Colon (tissue), 2 donors: ENCODE measurements around the gene DNAH8.
"Not testable (repeated sequence)": the region's sequence is repeated elsewhere in the genome, so short reads cannot be mapped to it uniquely, and the experiment has no call there.

Source experiments
- FAIRE-seq: peaks from 2 replicates; lab custom pipeline; 2012; peaks lifted over from hg19 to GRCh38; lab: Jason Lieb, UNC
- donor health status: control.
- donor health status: control.

DNAH8 gene

DNA sequence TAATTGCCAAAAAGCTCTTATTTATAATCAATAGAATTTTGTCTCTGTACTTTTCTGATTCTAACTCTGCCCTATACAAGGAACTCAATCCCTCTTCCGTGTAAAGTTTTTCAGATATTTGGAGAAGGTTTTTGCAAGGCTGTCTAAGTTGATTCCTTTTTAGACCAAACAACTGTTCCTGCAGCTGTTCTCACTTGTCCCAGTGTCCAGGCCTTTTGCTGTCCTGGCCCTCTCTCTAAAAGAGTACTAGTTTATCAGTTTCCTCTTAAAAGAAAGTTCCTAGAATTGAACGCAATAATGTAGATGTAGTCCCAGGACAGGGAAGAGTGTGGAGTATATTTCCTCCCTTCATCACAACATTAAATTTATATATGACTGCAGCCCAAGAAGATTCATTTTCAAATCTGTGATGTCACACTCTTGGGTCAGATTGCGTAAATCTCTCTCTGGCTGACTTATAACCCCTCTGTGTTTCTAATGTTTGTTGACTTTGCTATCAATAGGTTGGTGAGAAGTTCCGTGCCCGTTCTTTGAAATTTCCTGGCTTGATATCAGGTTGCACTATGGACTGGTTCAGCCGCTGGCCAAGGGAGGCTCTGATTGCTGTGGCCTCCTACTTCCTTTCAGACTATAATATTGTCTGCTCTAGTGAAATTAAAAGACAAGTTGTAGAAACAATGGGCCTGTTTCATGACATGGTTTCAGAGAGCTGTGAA, 194.1 kb downstream of the DNAH8 start:
- FAIRE-seq = no peak

DNA sequence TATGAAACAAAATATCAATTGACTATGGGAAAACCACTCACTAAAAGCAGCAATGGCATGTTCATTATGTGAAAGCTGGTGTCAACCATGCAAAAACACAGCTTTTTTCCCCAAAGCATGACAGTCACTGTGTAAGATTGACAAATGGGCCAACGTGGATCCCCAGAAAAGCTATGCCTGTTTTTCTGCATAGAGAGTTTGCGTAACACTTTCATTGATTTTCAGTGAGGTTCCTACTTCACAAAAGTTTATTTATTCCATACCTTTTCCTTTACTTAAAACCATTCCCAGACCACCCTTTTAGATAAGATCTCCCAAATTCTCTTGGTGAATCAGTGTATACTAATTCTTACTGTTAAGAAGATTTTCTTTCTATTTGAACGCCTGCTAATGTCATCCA, 195.1 kb downstream of the DNAH8 start:
- no peak for FAIRE-seq

DNA sequence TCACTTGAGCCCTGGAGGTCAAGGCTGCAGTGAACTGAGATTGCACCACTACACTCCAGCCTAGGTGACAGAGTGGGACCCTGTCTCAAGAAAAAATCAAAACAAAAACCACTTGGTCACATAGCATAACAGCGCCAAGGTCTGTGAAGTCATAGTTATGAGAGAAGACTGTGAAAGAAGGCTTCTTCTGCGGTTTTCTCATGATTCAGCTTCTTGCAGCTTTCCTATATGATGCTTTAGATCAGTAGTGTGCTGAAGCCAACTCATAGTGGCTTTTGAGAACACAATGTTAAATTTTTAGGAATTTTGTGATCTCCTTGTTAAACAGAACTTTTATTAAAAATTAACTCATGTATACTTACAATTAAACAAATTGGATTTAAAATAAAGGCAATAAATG, 197.3 kb downstream of the DNAH8 start:
- FAIRE-seq = no peak

DNA sequence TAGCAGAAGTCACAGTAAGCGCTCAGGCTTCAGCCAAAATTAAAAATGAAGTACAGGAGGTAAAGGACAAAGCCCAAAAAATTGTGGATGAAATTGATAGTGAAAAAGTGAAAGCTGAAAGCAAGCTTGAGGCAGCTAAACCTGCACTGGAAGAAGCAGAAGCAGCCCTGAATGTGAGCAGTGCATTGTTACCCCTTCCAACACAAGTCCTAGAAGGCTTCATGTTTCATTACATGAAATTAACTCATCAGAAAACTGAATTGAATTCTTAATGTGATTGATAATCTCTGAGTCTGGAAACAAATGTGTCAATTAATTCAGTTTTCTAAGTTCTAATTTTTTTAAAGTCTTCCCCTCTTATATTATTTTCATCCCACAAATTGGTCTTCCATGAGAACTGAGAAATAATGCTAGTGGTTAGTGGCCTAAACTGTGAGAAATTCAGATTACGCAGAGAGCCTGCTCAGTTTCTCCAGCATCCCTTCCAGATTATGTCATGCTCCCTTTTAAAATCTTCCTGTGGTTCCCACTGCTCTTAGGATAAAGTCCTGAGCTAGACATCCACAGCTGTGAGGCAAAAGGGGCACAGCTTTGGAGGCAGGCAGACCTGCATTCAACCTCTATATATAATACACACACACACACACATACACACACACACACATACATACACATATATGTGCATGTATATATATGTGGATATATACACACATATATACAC, 200.3 kb downstream of the DNAH8 start:
- FAIRE-seq = no peak

DNA sequence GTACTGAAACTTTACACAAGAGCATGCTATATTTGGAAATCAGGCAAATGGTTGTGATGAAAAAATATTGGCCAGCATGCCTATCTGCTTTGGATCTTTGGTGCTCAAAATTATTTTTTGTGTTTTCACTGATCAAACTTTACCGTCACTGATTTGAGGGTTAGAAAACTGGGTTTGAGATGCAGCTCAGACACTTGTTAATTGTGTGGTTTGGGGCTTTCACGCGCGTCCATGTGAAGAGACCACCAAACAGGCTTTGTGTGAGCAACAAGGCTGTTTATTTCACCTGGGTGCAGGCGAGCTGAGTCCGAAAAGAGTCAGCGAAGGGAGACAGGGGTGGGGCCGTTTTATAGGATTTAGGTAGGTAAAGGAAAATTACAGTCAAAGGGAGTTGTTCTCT, 206.4 kb downstream of the DNAH8 start:
- FAIRE-seq = not testable (repeated sequence)

DNA sequence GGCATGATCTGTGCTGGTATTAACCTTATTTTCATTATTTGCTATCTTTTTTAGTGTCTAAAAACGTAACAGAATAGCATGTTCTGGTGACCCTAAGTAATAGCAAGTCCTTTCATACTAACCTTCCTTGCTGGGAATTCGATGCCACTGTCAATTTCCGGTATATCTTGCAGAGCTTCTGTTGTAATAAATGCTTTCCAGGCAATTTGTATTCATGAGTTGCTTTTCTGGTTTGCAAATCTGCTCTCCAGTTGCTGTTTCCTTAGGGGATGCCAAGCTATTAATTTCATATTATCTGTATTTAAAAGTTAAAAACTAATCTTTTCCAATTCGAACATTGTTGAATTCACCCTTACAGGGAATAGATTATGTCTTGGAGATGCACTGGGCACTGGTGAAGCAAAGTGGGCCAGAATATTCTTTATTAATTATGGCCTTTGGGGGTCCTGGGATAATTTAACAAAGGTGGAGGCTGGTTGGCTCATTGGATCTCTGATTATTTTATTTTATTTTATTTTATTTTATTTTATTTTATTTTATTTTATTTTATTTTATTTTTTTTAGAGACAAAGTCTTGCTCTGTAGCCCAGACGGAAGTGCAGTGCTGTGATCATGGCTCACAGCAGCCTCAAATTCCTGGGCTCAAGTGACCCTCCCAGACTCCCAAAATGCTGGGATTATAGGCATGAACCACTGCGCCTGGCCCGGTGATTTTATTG, 209.8 kb downstream of the DNAH8 start:
- no peak for FAIRE-seq

DNA sequence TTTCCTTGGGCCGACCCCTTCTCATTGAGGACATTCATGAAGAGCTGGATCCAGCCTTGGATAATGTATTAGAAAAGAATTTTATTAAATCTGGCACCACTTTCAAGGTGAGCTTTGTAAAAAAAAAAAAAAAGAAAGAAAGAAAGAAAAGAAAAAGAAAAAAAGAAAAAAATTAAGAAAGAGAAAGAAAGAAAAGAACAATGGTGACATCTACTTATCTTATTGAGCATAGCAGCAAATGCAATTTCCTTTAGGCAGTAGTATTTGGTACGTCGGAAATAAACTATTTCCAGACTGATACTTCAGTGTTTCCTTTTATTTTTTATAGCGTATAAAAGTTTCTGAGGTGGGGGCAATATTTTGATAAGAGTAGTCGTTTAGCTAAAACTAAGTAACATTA, 214.4 kb downstream of the DNAH8 start:
- no peak for FAIRE-seq

DNA sequence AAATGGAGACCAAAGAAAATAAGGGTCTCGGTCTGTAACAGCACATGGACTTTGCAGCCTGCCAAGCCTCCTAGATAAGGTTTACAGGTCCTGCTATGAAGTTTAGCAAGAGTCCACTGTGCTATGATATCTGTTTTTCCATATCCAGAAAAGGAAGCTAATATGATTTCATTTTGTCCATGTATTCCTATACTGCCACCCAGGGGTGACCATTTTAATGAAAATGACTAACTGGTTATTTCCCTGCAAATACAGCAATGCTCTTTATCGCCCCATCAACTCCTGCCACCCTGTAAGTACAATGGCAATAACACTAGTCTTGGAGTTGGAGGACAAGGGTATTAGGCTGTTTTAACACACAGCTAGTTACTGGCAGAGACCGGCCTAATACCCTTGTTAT, 218.3 kb downstream of the DNAH8 start:
- no peak for FAIRE-seq

DNA sequence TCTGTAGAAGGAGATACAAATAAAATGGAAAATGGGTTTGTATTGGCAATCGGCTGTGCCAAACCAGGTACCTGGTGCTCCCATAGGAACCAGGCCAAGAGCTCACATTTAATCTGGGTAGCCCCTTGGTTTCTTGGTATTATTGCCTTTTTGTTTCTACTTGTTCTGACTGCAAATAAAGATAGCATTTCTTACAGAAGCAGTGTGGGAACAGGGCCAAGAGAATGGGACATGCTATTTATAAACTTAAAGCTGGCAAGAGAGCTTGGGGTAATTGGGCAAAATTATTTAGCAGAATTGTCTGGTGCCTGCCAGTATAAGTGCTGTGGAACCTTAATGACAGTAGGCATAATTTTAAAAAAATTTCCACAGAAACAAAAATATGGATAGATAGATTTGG, 219.9 kb downstream of the DNAH8 start:
- no peak for FAIRE-seq

DNA sequence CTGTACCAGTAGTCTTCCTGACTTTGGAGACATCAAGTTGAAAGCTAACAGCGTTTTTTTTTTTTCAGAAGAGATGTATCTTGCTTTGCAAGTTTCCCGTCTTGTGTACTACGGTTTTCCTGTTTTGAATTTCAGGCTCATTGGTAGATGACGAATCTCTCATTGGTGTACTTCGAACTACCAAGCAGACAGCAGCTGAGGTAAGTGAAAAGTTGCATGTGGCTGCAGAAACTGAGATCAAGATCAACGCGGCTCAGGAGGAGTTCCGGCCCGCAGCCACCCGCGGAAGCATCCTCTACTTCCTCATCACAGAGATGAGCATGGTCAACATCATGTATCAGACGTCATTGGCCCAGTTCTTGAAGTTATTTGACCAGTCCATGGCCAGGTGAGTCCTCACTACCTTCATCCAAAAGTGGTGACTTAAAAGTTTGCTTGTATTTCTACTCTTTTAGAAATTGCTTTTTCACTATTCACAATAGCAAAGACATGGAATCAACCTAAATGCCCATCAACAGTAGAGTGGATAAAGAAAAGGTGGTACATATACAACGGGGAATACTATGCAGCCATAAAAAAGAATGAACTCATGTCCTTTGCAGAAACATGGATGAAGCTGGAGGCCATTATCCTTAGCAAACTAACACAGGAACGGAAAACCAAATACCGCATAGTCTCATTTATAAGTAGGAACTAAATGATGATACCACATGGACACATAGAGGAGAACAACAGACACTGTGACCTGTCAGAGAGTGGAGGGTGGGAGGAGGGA, 222.9 kb downstream of the DNAH8 start:
- no peak for FAIRE-seq

DNA sequence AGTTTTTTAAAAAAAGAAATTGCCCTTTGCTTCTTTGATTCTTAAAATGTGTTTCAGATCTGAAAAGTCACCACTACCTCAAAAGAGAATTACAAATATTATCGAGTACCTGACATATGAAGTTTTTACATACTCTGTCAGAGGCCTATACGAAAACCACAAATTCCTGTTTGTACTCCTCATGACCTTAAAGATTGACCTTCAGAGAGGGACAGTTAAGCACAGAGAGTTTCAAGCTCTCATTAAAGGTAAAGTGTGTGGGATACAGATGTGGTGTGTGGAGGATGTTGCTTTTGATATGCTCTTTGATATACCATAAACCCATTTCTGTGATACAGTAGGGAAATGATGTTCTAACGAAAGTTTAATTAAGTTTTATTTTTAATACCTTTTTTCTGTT, 223.6 kb downstream of the DNAH8 start:
- no peak for FAIRE-seq

DNA sequence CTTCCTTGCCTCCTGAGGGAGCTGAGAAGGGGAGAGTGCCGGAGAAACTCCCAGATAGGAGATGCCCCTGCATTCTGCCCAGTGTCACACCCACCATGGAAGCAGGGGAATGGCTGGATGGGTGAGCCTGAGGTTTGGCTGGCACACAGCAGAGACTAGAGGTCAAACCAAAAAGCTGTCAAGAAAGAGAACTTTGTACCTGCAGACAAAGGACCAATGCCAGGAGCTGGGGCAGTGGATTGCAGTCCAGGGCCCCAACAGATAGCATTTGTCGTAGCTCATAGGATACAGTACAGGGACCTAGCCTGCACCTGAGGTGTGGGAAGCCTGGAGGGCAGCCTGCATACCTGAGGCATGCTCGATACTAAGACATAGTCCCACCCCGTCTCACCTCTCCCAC, 227.3 kb downstream of the DNAH8 start:
- FAIRE-seq = no peak

DNA sequence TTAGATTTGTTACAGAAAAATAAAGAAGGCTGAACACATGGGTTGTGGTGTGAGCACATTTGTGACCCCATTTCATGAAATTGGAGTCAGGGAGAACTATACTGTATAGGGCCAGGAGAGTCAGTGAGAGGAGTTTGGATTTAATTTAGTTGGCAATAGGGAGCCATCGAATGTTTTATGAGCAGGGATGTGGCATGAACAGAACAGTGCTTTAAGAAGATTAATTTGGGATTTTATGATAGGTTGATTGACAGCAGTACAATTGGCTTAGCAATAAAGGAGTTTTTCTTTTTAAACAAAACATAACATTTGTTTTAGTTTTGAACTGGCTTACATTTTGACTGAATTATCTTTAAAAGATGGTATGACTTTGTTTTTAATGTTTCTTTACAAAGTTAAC, 227.9 kb downstream of the DNAH8 start:
- no peak for FAIRE-seq

DNA sequence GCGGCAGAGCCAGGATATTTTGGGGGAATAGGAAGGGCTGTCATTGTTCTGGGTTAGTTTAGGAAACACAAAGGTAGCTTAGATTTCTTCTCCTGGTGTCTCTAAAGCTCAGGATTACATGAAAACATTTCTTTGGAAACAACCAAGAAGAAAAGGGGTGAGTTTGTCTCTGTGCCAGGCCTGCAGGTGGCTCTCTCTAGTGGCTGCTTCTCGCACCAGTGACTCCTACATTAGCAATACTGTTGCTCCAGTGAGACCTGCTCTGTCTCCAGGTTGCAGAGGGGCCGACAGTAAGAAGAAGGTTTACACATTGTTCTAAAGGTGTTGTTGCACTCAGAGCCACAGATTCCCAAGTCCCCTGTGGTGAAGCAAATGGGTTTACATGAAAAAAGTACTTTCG, 228.9 kb downstream of the DNAH8 start:
- no peak for FAIRE-seq

DNA sequence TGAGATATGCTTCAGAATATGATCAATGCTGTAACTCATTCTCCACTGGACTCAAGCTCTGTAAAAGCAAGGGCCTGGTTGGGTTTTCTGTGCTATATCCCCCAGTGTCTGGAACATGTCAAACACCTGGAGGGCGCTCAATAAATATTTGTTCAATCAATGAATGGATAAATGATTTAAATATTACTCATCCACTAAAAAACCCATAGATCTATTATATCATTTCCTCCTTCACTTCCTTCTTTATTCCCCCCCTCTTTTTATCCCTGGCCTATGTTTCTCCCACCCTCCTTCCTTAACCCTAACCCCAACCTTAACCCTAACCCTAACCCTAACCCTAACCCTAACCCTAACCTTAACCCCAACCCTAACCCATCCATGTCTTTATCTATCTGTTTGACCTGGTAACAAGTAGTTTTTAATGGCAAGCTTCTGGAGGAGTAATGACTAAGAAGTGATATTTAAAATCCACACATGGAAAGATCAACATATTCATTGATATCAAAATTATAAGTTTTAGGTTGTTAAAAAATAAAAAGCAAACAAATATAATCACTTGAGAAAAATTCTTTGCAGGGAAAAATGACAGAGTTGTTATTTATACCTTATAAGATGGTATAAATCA, 229.7 kb downstream of the DNAH8 start:
- no peak for FAIRE-seq

DNA sequence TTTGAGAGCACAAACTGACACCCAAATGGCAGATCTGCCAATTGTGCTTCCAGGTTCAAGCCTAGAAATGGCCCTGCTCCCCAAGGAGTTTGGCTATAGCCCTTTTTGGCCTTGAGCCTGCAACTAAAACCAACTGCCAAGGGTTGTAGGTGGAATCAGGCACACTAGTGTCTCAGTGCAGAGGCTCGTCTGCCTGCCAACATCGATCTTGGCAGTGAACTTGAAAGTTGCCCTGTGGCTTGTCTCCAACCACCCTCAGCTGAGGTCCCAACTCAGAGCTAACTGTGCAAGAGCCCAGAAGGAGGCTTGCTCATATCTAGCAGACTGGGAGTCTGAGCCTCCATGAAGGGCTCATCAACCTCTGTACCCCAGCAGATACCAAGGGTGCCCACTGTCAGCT, 240.8 kb downstream of the DNAH8 start:
- FAIRE-seq = no peak

DNA sequence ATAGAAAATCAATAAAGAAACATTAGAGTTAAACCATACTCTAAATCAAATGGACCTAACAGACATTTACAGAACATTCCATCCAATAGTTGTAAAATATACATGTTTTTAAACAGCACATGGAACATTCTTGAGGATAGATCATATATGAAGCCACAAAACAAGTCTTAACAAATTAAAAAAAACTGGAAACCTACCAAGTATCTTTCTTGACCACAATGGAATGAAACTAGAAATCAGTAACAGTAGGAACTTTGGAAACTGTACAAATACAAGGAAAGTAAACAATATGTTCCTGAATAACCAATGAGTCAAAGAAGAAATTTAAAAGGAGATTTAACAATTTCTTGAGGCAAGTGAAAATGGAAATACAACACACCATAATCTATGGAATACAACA, 242.3 kb downstream of the DNAH8 start:
- FAIRE-seq = no peak

DNA sequence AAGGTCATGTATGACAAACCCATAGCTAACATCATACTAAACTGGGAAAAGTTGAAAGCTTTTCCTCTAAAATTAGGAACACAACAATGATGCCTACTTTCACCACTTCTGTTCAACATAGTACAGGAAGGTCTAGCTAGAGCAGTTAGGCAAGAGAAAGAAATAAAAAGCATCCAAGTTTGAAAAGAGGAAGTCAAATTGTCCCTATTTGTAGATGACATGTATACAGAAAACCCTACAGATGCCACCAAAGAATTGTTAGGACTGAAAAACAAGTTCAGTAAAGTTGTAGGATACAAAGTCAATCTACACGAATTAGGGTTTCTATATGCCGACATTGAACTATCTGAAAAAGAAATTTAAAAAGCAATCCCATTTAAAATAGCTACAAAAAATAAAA, 244.0 kb downstream of the DNAH8 start:
- no peak for FAIRE-seq

DNA sequence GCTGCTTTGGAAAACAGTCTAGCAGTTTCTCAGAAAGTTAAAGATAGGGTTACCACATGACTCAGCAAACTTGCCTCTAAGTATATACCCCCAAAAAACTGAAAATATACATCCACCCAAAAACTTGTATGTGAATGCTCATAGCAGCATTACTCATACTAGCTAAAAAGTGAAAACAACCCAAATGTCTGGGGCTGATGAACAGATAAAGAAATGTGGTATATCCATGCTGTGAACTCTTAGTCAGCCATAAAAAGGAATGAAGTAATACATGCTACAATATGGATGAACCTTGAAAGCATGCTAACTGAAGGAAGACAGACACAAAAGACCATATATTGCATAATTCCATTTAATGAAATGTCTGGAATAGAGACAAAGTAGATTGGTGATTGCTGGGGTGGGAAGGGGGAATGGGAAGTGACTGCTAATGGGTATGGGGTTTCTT, 253.6 kb downstream of the DNAH8 start:
- no peak for FAIRE-seq

DNA sequence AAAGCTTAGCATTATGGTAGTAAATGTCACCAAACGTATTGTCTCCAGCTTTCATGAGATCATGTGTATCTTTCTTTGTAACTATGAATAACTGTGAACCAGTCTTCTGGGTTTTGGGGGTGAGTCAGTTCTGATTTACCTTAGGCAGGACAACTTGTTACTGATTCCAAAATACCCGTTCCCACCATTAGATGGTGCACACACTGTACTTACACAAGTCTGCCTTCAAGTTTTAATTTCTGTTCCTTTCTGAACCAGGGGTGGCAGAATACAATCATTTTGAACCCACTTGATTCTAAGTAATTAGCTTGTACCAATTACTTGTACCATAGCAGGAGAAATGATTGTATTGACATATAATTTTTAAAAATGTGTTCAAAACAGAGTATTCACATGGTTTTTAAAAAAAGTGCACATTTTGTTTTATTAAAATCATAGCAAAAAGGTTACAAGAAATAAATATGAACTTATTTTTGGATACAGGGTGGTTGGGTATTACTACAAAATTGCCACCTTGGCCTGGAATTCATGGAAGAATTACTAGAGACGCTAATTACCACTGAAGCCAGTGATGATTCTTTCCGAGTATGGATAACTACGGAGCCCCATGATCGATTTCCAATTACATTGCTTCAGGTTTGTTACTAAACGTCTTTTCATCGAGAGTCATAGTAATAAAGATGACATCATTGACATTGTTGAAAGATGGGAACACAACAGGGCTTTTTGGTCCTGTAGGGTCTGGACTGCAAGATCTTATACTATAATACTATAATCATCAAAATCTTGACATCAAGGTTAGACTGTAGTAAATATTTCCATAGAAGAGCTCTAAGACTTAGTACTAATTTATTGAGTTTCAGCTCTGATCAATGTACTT, 258.3 kb downstream of the DNAH8 start:
- FAIRE-seq = no peak
